Stimulated activated CD8-positive, alpha-beta memory T cell treated with anti-CD3 and anti-CD28 coated beads, Interleukin-7, amount 100 ng/mL, for 4 hours (primary cell): ENCODE results near the gene CDK5RAP2.

Source experiments
- DNase-seq, 2 donors: peaks; one replicate each; pipeline ENCODE4 v3.0.0-alpha.2; 2020; ENCODE audit warnings: low read depth in 2 of 2

Gene CDK5RAP2

DNA sequence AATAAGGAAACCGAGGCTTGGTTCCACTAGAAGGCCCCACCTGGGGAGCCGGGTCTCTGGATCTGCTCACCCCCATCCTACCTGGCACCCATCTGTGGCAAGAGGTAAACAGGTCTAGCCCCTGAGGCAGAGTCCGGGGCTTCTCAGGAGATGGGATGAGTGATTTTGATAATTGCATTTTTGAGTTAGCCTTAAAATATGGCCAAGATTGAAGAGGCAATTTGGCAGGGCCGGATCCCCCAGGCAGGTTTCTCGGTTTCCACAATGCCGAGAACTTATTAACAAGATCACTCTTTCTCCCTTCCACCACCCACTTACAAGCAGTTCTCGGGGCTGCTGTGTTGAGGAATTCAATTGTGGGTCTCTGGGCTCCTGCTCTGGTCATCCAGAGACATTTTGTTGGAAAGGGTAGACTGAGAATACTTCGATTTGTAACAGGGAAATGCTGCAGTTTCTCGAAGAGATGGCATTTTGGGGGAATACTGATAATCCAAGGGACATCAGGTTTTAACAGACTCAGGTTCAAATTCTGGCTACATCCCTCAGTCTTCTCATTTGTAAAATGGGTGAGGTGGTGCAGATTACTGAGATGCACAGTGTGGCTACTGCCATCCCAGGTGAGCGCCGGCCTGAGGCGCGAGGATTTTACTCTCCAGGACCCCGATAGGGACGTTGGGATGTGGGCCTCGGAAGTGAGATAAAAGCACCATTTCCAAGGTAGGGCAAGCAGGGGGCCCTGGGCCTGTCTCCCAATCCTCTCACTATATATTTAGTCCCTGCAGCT is 194.2 kb downstream of the CDK5RAP2 start:
- DNase-seq, result no peak

GRCh38 chr9:120384925-120385272 is 195.1 kb downstream of the CDK5RAP2 start:
- DNase-seq, result no peak

DNA sequence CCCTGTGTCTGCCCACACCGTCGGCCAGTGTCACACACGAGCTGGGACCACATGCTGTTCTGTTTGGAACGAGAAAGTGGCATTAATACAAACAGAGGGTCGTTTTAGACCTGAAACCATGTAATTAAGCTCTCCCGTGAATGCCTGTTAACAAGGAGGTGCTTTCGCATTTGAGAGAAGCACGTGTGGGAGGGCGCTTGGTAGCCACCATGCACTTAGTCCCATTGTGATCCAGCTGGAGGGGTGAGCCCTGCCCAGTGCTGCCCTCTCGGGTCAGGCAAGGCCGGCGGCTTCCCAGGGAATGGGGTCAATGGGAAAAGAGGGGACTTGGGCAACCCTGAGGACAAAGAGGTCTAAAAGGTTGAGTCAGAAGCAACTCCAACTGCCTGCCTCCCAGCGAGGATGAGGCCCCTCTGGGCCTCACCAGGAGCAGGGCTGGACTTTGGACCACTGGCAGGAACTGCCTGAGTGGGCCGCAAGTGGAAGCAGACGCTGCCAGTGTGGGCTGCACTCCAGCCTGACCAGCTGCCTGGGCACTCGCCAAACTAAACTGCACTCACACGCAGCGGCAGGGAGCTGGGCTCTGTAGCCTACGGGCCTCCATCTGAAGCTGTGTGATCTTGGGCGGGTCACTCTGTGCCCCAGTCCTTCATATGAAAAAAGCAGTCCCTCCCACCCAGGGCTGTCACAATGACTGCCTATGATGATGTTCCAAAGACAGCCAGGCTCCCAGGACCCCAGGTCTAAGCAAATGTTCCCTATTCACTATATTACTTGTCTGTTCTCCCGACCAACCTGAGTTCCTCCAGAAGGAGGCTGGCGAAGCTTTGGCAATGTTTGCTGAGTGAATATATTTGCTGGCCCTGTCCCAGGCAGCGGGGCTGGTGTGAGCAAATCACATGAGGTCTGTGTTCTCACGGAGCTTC is 195.7 kb downstream of the CDK5RAP2 start:
- DNase-seq, result no peak

GRCh38 chr9:120383611-120383998 is 196.4 kb downstream of the CDK5RAP2 start:
- no peak for DNase-seq

- DNase-seq, result no peak
These were observed 197.5 kb downstream of the CDK5RAP2 start for GRCh38 chr9:120382453-120382852.

DNA sequence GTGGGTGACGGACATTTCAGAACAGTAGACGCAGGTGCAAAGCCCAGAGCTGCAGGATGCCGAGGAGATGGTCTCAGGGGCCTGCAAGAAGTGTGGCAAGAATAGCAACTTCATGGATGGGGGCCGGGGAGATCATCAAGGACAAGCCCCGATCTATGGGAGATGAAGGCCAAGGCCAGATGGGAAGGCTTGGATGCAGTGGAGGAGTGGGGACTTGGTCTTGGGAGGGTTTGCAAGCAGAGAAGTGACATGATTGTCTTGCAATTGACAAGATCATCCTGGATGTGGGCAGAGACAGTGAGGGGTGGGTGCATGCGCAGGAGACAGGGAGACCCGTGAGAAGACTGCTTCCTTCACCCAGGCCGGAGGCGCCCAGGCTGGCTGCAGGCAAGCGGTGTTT is 198.1 kb downstream of the CDK5RAP2 start:
- DNase-seq, result no peak

DNA sequence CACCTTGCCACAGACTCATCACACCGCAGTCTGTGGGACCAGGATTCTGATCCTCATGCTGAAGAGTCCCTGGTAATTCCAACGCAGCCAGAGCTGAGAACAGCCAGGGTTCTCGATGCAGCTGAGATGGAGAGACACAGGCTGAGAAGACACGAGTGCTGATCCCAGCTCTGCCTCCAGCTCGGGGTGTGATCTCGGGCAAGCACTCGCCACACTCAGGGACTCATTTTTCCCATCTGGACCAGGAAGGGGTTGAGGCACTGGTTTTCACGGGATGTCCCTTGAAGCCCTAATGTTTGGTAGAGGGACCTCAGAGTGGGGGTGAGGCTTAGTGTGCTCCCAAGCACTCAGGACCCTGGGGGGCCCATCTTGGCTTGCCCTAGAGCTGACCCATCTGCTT is 200.4 kb downstream of the CDK5RAP2 start:
- no peak for DNase-seq

DNA sequence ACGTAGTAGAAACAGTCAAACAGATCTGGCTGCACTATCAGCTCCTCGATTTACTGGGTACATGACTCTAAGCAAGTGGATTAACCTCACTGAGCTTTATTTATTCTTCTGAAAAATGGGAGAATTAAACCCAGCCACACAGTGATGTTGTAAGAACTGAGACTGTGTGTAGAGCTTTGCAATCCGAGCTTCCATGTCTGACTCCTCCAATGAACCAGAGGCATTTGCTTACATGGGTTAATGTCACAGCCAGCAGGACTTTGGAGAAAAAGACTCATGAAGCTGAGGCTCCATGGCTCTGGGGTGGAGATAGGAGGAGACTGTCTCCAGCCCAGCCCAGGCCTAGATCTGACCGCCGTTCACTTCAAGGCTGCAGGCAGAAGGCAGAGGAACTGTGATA is 201.3 kb downstream of the CDK5RAP2 start:
- no peak for DNase-seq

GRCh38 chr9:120377268-120378159 is 202.5 kb downstream of the CDK5RAP2 start:
- DNase-seq, result no peak

GRCh38 chr9:120376101-120376500 is 203.9 kb downstream of the CDK5RAP2 start:
- DNase-seq, result no peak

- DNase-seq, result no peak
These were observed 204.7 kb downstream of the CDK5RAP2 start for GRCh38 chr9:120375316-120375715.

DNA sequence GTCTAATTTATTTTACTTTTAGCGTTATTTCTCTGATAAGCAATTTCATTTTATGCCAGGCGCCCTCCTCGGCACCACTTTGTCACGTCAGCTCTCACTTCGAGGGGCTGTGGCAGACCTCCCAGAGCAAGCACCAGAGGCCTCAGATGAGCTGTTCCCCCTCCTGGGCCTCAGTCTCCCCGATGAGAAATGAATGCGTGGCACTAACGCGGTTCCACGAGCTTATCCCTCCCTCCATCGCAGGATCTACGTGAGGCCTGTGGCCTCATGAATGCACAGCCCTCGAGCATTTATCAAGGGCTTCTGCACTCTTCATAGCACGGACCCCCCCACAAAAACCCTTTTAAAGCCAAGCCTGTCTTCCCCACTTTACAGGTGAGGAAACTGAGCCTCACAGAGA is 205.2 kb downstream of the CDK5RAP2 start:
- no peak for DNase-seq

DNA sequence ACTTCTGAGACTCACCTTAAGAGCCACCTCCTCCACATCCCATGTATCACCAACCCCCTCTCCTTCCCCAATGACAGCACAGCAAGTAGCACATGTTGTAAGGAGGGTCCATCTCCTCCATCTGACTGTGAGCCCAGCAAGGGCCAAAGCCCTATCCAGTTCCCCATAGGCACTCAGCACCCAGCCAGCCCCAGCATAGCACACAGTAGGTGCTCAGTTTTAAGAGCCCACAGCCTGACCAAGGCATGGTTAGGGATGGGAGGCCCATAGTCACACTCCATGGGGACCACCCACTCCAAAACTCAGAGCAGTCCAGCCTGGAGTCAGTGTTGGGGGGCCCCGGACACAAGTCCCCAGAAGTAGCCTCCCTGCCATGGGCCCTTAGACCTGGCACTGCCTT is 205.7 kb downstream of the CDK5RAP2 start:
- no peak for DNase-seq

- DNase-seq, result no peak
These were observed 207.9 kb downstream of the CDK5RAP2 start for GRCh38 chr9:120372040-120372439.

- no peak for DNase-seq
These were observed 210.3 kb downstream of the CDK5RAP2 start for GRCh38 chr9:120369608-120370220.

- DNase-seq, result no peak
These were observed 211.2 kb downstream of the CDK5RAP2 start for GRCh38 chr9:120368799-120369198.

GRCh38 chr9:120366644-120367019 is 213.3 kb downstream of the CDK5RAP2 start:
- no peak for DNase-seq

DNA sequence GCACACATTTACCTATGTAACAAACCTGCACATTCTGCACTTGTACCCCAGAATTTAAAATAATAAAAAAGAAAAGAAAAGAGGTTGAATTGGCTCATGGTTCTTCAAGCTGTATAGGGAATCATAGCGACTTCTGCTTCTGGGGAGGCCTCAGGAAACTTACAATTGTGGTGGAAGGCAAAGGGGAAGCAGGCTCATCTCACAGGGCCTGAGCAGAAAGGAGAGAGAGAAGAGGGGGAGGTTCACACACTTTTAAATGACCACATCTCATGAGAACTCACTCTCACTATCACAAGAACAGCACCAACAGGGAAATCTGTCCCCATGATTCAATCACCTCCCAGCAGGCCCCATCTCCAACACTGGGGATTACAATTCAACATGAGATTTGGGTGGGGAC is 214.6 kb downstream of the CDK5RAP2 start:
- DNase-seq, result no peak

DNA sequence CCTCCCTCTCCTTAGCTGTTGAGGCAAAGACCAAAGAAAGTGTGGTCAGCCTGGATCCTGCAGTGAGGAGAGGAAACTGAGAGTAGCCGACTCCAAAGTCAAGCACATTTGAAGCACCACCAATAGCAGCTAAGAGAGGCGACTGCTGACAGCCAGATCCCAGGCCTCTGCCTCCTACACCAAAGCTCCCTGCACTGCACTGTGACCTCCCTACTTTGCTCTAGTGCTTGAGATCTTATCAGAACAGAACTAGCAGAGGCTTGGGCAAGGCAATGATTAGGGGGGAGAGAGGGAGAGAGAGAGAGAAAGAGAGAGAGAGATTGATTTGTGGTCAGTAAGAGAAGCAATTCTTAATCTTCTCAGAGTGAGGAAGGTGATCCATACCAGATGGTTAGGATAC is 216.3 kb downstream of the CDK5RAP2 start:
- DNase-seq, result no peak

DNA sequence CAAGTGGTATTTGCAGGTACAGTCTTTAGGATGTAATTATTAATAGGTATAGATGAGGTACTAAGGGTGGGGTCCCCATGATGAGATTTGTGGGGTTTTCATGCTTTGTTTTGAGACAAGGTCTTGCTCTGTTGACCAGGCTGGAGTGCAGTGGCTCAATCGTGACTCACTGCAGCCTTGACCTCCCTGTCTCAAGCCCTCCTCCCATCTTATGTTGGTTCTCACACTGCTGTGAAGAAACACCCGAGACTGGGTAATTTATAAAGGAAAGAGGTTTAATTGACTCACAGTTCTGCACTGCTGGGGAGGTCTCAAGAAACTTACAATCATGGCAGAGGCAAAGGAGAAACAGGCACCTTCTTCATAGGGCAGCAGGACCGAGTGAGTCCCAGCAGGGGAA is 217.5 kb downstream of the CDK5RAP2 start:
- no peak for DNase-seq

DNA sequence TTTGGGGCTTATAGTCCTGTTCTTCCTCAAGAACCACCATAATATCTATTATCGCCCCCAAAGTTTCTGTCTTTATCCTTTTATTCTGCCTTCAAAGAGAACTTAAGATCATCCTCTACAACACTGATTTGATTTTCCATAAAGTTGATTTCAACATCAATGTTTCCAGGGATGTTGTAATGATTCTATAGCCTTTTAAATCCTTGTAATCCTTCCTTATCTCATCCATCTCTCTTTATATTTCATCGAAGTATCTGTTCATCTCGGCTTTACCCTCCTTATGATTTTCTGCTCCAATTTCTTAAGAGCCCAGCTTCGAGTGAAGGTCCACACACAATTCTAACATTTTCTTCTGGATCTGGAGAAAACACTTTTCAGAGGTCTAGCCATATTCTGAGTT is 218.4 kb downstream of the CDK5RAP2 start:
- no peak for DNase-seq

DNA sequence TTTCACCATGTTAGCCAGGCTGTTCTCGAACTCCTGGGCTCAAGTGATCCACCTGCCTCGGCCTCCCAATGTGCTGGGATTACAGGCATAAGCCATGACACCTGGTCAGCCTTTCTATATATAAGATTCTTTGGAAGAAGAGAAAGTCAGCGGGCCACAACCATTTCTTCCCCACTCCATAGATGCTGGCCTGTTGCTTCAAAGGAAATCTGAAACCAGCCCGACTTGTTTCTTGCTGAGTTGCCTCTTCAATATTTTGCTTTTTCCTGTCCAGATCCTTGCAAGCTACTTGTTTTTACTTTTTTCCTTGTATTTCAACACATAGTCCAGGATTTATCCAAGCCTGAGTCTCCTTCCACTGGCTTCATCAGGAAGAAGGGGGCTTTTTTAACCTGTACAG is 219.5 kb downstream of the CDK5RAP2 start:
- DNase-seq, result no peak
